Caco-2 (cell line): ENCODE measurements around the gene RNF126. TPM values are rescaled to one million over a fixed set of nuclear protein-coding genes. Genes with fewer than 3 reads are reported as not detected.
A peak's percentile ranks its signal among the peaks of the same experiment; 100 is the strongest.

ENCODE experiments used
- BruUV-seq: library from RNA; stranded (reverse); fragments of 400-500 nt; replicated peaks from 2 replicates; lab custom pipeline; 2021; lab: Mats Ljungman, UMichigan
- CTCF ChIA-PET: fragments of 300-600 bp; sonication (Branson Sonifier 250); formaldehyde crosslinking; loops from one replicate; lab custom pipeline; 2022; ENCODE audit warnings: antibody characterized with exemption; lab: Charles Lee
- POLR2A ChIA-PET: fragments of 300-600 bp; sonication (Branson Sonifier 250); formaldehyde crosslinking; loops from one replicate; lab custom pipeline; 2022; ENCODE audit warnings: antibody characterized with exemption; lab: Charles Lee
- DNase-seq, 2 experiments: peaks; one replicate each; pipeline versions ENCODE4 v3.0.0 to v3.0.0-alpha.2; 2020 to 2022
- H3K27me3 ChIP-seq: replicated peaks from 2 replicates; pipeline ENCODE4 v1.6.0; 2011; ENCODE audit warnings: low read length; ENCODE audit not compliant: control insufficient read depth, insufficient read depth
- H3K36me3 ChIP-seq: 2 replicates; pipeline ENCODE4 v1.5.1; 2011; ENCODE audit warnings: low read length; ENCODE audit not compliant: control insufficient read depth, insufficient read depth
- H3K4me1 ChIP-seq: fragments of 250-450 bp; sonication (Bioruptor Pico); 2 replicates; pipeline ENCODE4 v1.5.1; 2020; ENCODE audit warnings: mild to moderate bottlenecking
- H3K4me3 ChIP-seq: 2 replicates; pipeline ENCODE4 v1.5.1; 2011; ENCODE audit warnings: low read depth, mild to moderate bottlenecking, control low read depth, low read length
- H3K9me3 ChIP-seq: fragments of 250-450 bp; sonication (Bioruptor Pico); 2 replicates; pipeline ENCODE4 v1.5.1; 2020; ENCODE audit warnings: mild to moderate bottlenecking, moderate library complexity
- H3K27ac Mint-ChIP-seq: one replicate; pipeline ENCODE4 v1.8.0; 2022; ENCODE audit warnings: mixed read lengths; ENCODE audit not compliant: unreplicated experiment
- H3K27me3 Mint-ChIP-seq: one replicate; pipeline ENCODE4 v1.8.0; 2022; ENCODE audit warnings: mixed read lengths; ENCODE audit not compliant: insufficient read depth, unreplicated experiment
- H3K36me3 Mint-ChIP-seq: one replicate; pipeline ENCODE4 v1.8.0; 2022; ENCODE audit warnings: mild to moderate bottlenecking, mixed read lengths; ENCODE audit not compliant: insufficient read depth, unreplicated experiment
- H3K4me1 Mint-ChIP-seq: one replicate; pipeline ENCODE4 v1.8.0; 2022; ENCODE audit warnings: low read depth, mixed read lengths; ENCODE audit not compliant: unreplicated experiment
- H3K4me3 Mint-ChIP-seq: one replicate; pipeline ENCODE4 v1.8.0; 2022; ENCODE audit warnings: mild to moderate bottlenecking, moderate library complexity, mixed read lengths; ENCODE audit not compliant: unreplicated experiment
- H3K9me3 Mint-ChIP-seq: one replicate; pipeline ENCODE4 v1.8.0; 2022; ENCODE audit warnings: mixed read lengths; ENCODE audit not compliant: unreplicated experiment
- CTCF ChIP-seq, 2 experiments: fragments of 200-600 bp in 1 of 2; IDR thresholded peaks; 1 replicate in 1 of 2; 2 replicates in 1 of 2; pipeline versions ENCODE4 v1.5.1 to v1.8.0; 2011 to 2022; ENCODE audit warnings: antibody characterized with exemption in 1 of 2, control low read depth in 1 of 2, inconsistent platforms in 1 of 2, low read depth in 1 of 2, low read length in 1 of 2, mild to moderate bottlenecking in 1 of 2, moderate library complexity in 1 of 2; ENCODE audit not compliant: insufficient read depth in 1 of 2, severe bottlenecking in 1 of 2, unreplicated experiment in 1 of 2
- intact Hi-C: fragments of 100-400 bp; cut with micrococcal nuclease; formaldehyde crosslinking; loops from one replicate; pipeline ENCODE4 v1.10.0; 2022; ENCODE audit not compliant: unreplicated experiment
- total RNA-seq: library from RNA; stranded (reverse); gene quantifications from 2 replicates; pipeline ENCODE4 v1.2.3, GENCODE V29; 2022

RNF126 gene
- total RNA-seq, 1 experiment from 2014 or later: 74.6 TPM

GRCh38 chr19:662207-662961, 630 bp downstream of the RNF126 start:
- intact Hi-C loops: loop anchor here (2.0 to 5.0 kb wide), 2 partner anchors 18 to 90 kb away; partner anchors contain the start of gene MISP
- no TSS peak for BruUV-seq
- H3K36me3 ChIP-seq: peaks cover 3% of the 10 kb centered on the region
- no peaks in the 10 kb centered on the region for H3K27me3 Mint-ChIP-seq
- no peaks in the 10 kb centered on the region for H3K4me1 Mint-ChIP-seq
- CTCF ChIA-PET: interaction anchor here (0.7 to 1.3 kb wide), 3 partner anchors 13 to 156 kb away, joined by 6 to 8 read pairs (median 7); no protein-coding TSS in a partner anchor
- H3K36me3 Mint-ChIP-seq: peaks cover 39% of the 10 kb centered on the region
- H3K4me1 ChIP-seq: peaks cover 27% of the 10 kb centered on the region
- peak in 1 of 2 experiments; percentile 51 for DNase-seq
- peak overlapping the region; percentile 96 for H3K4me3 ChIP-seq
- no peaks in the 10 kb centered on the region for H3K9me3 ChIP-seq
- H3K9me3 Mint-ChIP-seq: no peaks in the 10 kb centered on the region
- peak overlapping the region; percentile 80 for H3K4me3 Mint-ChIP-seq
- peak overlapping the region; percentile 76 for H3K27ac Mint-ChIP-seq
- no peaks in the 10 kb centered on the region for H3K27me3 ChIP-seq
- POLR2A ChIA-PET: interaction anchor here (1.1 to 1.4 kb wide), 3 partner anchors 17 to 90 kb away, joined by 3 to 11 read pairs (median 5); partner anchors contain the start of gene MISP
- TF ChIP-seq CTCF (IDR thresholded peaks at IDR 0.05; ENCODE audit: insufficient read depth in 1 of 2, low read depth in 1 of 2, low read length in 1 of 2, severe bottlenecking in 1 of 2, unreplicated experiment in 1 of 2): no peak

GRCh38 chr19:661427-662196, 1.4 kb downstream of the RNF126 start:
- Mint-ChIP-seq H3K4me1 (no peaks in the 10 kb centered on the region), H3K4me3 (peak overlapping the region; percentile 75), H3K9me3 (no peaks in the 10 kb centered on the region), H3K36me3 (peaks cover 43% of the 10 kb centered on the region), H3K27me3 (no peaks in the 10 kb centered on the region), H3K27ac (peak overlapping the region; percentile 76)
- intact Hi-C loops: loop anchor here (2.0 to 5.0 kb wide), 2 partner anchors 19 to 91 kb away; partner anchors contain the start of gene MISP
- Histone ChIP-seq H3K4me3 (peak overlapping the region; percentile 96), H3K36me3 (peaks cover 3% of the 10 kb centered on the region), H3K9me3 (no peaks in the 10 kb centered on the region), H3K4me1 (peaks cover 27% of the 10 kb centered on the region), H3K27me3 (no peaks in the 10 kb centered on the region)
- CTCF ChIA-PET: no interaction called here
- TSS peak; percentile 48 for BruUV-seq
- no peak for DNase-seq
- no peak for TF ChIP-seq CTCF (IDR thresholded peaks at IDR 0.05; ENCODE audit: insufficient read depth in 1 of 2, low read depth in 1 of 2, low read length in 1 of 2, severe bottlenecking in 1 of 2, unreplicated experiment in 1 of 2)
- POLR2A ChIA-PET: no interaction called here

GRCh38 chr19:660793-661426, 2.1 kb downstream of the RNF126 start:
- TF ChIP-seq CTCF (IDR thresholded peaks at IDR 0.05; ENCODE audit: insufficient read depth in 1 of 2, low read depth in 1 of 2, low read length in 1 of 2, severe bottlenecking in 1 of 2, unreplicated experiment in 1 of 2): no peak
- H3K9me3 Mint-ChIP-seq: no peaks in the 10 kb centered on the region
- no peaks in the 10 kb centered on the region for H3K27me3 Mint-ChIP-seq
- peak; percentile 44 to 77 for DNase-seq
- peak overlapping the region; percentile 96 for H3K4me3 ChIP-seq
- intact Hi-C loops: loop anchor here (5.0 kb wide), 1 partner anchor 91 kb away; the partner anchor contains the start of gene MISP
- CTCF ChIA-PET: no interaction called here
- H3K36me3 Mint-ChIP-seq: peaks cover 50% of the 10 kb centered on the region
- no peaks in the 10 kb centered on the region for H3K9me3 ChIP-seq
- H3K4me1 ChIP-seq: peaks cover 27% of the 10 kb centered on the region
- H3K4me3 Mint-ChIP-seq: peak overlapping the region; percentile 75
- BruUV-seq: no TSS peak
- H3K4me1 Mint-ChIP-seq: no peaks in the 10 kb centered on the region
- H3K36me3 ChIP-seq: peaks cover 3% of the 10 kb centered on the region
- H3K27ac Mint-ChIP-seq: peak overlapping the region; percentile 76
- no peaks in the 10 kb centered on the region for H3K27me3 ChIP-seq
- POLR2A ChIA-PET: no interaction called here
